ENCODE results near the gene EPB41L4B. TPM values are rescaled to one million over a fixed set of nuclear protein-coding genes. Genes with fewer than 3 reads are reported as not detected.
A peak's percentile ranks its signal among the peaks of the same experiment; 100 is the strongest.

The EPB41L4B gene
- total and polyA plus RNA-seq, 2 of the 13 experiments (the other 11 are each of a cell fraction or from before 2014, with no cell fraction given): 17.6 to 22.1 TPM

DNA sequence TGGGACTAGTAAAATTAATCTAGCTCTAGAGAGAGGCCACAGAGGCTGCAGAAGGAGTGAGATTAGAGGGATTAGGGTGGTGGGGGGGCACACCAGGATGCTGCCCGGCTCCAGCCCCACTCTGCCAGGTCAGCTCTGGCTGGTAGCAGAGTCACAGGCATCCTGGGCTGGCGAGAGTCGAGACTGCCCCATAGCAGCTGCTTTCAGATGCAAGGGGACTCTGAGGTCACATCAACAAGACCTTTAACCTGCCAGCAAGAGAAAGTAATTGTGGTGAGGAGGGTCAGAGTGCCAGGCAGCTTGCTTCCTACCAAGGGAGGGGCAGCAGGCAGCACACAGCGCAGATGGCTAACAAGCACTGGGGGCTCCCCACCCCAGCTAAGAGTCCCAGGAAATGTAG is 7.5 kb downstream of the EPB41L4B start (continued):
- TF ChIP-seq EEA1 (CRISPR knock-in tag; IDR thresholded peaks at IDR 0.05; ENCODE audit: borderline replicate concordance) (no peak), KDM5A (IDR thresholded peaks at IDR 0.05; ENCODE audit: borderline replicate concordance, low read length) (no peak), ZNF251 (CRISPR knock-in tag; IDR thresholded peaks at IDR 0.05) (no peak), RFX1 (IDR thresholded peaks at IDR 0.05) (no peak), ZFYVE20 (CRISPR knock-in tag; IDR thresholded peaks at IDR 0.05; ENCODE audit: borderline replicate concordance, low read depth) (no peak), ATF7-NPFF (CRISPR knock-in tag; IDR thresholded peaks at IDR 0.05; ENCODE audit: low read depth) (no peak), ZNF354B (CRISPR knock-in tag; IDR thresholded peaks at IDR 0.05) (no peak), PHF21A (CRISPR knock-in tag; IDR thresholded peaks at IDR 0.05) (peak; percentile 40; the same call in 1 of the 2 replicates), HDAC2 (CRISPR knock-in tag; IDR thresholded peaks at IDR 0.05) (no peak), THAP11 (CRISPR knock-in tag; IDR thresholded peaks at IDR 0.05) (peak; percentile 20; the same call in 1 of the 2 replicates), RXRB (CRISPR knock-in tag; IDR thresholded peaks at IDR 0.05; ENCODE audit: borderline replicate concordance) (peak; percentile 68; the same call in 1 of the 2 replicates), GRHL1 (CRISPR knock-in tag; conservative IDR thresholded peaks at IDR 0.05) (no peak), POLR2G (IDR thresholded peaks at IDR 0.05; ENCODE audit: low read depth, low read length) (no peak), ISL2 (CRISPR knock-in tag; IDR thresholded peaks at IDR 0.05) (0 out of 2 replicates have a peak, but pooled peaks have one; percentile 22), HOXA3 (CRISPR knock-in tag; IDR thresholded peaks at IDR 0.05) (peak; percentile 46; the same call in 1 of the 2 replicates)
- TF ChIP-seq, protein P1, sequence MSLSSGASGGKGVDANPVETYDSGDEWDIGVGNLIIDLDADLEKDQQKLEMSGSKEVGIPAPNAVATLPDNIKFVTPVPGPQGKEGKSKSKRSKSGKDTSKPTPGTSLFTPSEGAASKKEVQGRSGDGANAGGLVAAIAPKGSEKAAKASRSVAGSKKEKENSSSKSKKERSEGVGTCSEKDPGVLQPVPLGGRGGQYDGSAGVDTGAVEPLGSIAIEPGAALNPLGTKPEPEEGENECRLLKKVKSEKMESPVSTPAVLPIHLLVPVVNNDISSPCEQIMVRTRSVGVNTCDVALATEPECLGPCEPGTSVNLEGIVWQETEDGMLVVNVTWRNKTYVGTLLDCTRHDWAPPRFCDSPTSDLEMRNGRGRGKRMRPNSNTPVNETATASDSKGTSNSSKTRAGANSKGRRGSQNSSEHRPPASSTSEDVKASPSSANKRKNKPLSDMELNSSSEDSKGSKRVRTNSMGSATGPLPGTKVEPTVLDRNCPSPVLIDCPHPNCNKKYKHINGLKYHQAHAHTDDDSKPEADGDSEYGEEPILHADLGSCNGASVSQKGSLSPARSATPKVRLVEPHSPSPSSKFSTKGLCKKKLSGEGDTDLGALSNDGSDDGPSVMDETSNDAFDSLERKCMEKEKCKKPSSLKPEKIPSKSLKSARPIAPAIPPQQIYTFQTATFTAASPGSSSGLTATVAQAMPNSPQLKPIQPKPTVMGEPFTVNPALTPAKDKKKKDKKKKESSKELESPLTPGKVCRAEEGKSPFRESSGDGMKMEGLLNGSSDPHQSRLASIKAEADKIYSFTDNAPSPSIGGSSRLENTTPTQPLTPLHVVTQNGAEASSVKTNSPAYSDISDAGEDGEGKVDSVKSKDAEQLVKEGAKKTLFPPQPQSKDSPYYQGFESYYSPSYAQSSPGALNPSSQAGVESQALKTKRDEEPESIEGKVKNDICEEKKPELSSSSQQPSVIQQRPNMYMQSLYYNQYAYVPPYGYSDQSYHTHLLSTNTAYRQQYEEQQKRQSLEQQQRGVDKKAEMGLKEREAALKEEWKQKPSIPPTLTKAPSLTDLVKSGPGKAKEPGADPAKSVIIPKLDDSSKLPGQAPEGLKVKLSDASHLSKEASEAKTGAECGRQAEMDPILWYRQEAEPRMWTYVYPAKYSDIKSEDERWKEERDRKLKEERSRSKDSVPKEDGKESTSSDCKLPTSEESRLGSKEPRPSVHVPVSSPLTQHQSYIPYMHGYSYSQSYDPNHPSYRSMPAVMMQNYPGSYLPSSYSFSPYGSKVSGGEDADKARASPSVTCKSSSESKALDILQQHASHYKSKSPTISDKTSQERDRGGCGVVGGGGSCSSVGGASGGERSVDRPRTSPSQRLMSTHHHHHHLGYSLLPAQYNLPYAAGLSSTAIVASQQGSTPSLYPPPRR (CRISPR knock-in tag; IDR thresholded peaks at IDR 0.05; ENCODE audit: borderline replicate concordance): 0 out of 2 replicates have a peak, but pooled peaks have one; percentile 16
- TF ChIP-seq, protein P2, sequence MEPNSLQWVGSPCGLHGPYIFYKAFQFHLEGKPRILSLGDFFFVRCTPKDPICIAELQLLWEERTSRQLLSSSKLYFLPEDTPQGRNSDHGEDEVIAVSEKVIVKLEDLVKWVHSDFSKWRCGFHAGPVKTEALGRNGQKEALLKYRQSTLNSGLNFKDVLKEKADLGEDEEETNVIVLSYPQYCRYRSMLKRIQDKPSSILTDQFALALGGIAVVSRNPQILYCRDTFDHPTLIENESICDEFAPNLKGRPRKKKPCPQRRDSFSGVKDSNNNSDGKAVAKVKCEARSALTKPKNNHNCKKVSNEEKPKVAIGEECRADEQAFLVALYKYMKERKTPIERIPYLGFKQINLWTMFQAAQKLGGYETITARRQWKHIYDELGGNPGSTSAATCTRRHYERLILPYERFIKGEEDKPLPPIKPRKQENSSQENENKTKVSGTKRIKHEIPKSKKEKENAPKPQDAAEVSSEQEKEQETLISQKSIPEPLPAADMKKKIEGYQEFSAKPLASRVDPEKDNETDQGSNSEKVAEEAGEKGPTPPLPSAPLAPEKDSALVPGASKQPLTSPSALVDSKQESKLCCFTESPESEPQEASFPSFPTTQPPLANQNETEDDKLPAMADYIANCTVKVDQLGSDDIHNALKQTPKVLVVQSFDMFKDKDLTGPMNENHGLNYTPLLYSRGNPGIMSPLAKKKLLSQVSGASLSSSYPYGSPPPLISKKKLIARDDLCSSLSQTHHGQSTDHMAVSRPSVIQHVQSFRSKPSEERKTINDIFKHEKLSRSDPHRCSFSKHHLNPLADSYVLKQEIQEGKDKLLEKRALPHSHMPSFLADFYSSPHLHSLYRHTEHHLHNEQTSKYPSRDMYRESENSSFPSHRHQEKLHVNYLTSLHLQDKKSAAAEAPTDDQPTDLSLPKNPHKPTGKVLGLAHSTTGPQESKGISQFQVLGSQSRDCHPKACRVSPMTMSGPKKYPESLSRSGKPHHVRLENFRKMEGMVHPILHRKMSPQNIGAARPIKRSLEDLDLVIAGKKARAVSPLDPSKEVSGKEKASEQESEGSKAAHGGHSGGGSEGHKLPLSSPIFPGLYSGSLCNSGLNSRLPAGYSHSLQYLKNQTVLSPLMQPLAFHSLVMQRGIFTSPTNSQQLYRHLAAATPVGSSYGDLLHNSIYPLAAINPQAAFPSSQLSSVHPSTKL (CRISPR knock-in tag; IDR thresholded peaks at IDR 0.05): peak; percentile 40; the same call in 1 of the 2 replicates
- TF ChIP-seq, protein P3, sequence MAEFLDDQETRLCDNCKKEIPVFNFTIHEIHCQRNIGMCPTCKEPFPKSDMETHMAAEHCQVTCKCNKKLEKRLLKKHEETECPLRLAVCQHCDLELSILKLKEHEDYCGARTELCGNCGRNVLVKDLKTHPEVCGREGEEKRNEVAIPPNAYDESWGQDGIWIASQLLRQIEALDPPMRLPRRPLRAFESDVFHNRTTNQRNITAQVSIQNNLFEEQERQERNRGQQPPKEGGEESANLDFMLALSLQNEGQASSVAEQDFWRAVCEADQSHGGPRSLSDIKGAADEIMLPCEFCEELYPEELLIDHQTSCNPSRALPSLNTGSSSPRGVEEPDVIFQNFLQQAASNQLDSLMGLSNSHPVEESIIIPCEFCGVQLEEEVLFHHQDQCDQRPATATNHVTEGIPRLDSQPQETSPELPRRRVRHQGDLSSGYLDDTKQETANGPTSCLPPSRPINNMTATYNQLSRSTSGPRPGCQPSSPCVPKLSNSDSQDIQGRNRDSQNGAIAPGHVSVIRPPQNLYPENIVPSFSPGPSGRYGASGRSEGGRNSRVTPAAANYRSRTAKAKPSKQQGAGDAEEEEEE (CRISPR knock-in tag; IDR thresholded peaks at IDR 0.05; ENCODE audit: borderline replicate concordance): no peak

Measured in HepG2 (cell line).